ENCODE results near the gene PHEX.

Gene PHEX

DNA sequence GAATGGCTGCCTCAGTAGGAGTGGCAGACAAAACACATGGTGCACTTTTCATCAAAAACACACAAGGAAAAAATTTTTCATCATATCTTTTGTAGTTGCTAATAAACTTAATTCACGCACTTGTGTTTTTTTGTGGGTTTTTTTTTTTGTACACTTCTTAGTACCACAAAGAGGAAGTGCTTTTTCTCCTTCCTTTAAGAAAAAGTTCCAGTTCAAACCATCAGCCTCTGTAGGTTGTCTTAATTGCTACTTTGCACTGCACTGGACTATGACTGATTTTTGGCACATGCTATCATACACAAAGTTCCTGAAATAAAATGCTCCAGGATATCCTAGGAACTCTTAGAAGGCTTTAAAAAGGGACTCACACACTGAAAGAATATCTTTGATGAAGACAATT lies at the start of gene PHEX:
TSS of gene PHEX (plus strand) at position 242 of the 400 bp plus-strand sequence. CDS start 681 bp downstream, outside the sequence.
- DNase-seq, result no peak

DNA sequence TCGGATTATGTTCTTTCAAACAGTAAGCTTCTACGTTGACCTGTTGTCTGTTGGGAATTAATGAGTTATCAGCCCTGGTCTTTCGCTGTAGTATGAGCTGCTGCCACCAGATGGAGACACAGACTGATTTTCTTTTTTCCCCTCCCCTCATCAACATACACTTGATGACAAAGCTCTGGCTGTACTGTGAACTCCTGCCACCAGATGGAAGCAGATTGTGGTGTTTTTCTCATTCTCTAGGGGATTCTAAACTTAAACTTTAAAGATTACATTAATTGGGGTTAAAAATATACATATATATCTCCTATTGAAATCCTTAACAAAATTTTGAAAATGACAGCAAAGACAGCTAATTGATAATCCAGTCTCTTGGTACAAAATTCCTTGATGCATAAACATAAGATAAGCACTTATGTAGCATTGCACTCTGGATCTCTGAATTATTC lies 46.8 kb upstream of the PHEX start:
- no peak for DNase-seq

DNA sequence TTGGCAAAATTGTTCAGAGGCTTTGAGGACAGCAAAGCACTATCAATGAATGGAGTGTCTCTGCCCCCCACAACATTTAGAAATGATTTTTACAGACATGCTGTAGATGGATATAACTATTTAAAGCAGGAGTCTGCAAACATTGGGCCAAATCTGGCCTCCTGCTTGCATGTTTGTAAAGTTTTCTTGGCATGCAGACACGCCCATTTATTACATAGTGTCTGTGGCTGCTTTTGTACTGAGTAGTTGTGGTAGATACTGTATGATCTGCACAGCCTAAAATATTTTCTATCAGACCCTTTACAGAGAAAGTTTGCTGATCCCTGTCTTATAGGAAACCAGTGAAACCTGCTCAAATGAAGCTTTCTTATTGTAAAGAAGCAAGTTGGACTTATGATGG lies 45.5 kb upstream of the PHEX start:
- no peak for DNase-seq

DNA sequence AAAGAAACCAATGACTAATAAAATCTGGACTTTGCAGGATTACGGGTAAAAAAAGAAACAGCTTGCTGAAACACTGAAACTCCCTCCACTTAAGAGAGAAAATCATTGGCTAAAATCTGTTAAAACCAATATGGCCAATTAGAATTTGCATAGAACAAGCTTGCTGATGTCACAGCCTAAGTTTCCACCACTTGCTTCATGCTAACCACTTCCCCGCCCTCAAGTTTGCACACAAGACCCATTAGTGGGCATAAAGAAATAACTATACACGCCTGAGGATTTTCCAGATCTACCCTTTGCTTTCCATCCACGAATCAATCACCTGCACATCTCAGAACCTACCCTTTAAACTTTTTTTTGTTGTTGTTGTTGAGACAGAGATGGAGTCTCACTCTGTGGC lies 42.7 kb upstream of the PHEX start:
- DNase-seq, result no peak

DNA sequence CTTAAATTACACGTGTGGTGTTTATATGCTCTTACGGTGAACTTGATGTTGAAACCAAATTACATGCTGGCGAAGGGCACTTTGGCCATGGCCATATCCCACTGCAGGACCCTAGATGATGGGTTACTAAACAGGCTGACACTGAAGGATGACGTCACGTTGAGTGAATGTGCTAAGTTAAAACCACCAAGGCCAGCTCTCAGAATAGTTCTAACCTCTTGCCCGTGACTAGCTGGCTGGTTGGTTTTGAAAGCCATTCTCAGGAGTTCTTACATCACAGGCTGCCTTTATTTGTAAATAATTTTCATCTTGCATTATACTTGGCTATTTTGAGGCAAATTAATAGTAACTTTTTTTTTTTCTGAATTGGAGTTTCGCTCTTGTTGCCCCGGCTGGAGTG lies 41.3 kb upstream of the PHEX start:
- DNase-seq, result no peak

DNA sequence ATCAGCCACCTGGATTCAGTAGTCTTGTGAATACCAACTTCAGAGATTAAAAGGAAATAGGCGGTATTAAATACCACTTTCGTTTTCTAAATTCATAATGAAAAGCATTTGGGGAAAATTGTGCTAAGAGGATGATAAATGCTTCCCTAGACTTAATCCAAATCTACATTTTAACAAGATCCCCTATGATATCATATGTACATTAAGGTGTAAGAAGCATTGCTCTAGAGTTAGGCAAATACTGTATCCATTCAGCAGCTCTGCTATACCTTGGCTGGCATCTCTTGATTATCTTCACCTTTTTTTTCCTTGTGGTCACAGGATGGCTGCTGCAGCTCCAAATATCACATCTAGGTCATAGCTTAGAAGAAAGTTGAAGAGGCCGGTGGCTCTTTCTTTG lies 40.6 kb upstream of the PHEX start:
- DNase-seq, result no peak

DNA sequence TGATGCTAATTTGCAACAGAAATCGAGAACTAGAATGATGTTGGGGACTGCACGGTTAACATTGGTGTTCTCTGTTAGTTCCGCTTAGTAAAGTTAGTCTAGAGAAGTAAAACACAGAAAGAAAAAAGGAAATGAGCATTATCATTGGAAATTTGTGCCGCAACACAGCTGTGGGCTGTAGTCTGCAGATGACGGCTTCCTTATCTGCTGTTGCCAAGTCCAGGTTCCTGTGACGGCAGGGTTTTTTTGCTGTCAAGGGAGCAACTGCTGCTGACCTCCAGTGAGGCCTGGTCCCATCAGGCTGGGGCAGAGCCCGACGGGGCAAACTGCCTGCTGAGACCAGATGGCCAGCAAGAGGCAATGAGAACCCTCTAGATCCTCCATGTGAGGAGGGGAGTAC lies 38.9 kb upstream of the PHEX start:
- no peak for DNase-seq

DNA sequence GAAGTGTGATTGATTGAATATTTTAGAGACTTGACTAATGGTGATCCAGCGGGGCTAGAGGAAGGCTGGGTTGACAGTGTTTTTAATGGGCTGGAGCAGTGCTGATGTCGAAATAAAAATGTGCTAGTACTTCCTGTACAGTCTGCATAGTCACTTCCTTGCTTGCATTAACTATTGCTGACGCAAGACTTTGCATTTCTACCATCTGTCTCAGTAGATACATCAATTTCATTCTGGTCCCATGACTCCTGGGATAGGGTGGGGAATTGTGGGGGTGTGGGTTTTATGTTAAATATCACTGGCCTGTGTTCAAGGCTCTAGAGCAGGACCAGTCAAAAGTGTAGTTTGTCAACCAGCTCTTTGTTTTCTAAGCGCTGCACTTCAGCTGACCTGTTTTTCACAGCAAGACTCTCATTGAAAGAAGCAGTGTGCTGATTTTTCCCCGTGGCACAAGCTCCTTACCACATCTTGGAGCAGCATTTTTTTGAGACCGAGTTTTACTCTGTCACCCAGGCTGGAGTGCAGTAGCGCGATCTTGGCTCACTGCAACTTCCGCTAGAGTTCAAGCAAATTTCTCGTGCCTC lies 35.2 kb upstream of the PHEX start:
- no peak for DNase-seq

DNA sequence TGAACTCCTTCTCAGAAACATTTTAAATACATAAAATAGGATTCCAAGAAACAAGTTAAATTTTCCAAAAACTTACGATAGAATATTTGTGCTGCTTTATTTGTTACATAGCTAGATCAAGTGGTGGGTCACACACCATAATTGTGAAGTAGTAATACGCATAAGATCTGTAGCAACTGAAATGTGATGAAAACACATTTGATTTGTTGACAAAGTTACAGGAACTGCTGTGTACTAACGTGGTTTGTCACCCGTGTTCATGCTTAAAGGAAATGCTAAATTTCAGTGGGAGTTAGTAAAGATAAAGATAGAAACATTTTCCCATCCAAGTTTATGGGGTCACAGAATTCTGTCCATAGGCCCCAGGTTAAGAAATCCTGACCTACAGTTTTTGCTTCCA lies 34.1 kb upstream of the PHEX start:
- no peak for DNase-seq

DNA sequence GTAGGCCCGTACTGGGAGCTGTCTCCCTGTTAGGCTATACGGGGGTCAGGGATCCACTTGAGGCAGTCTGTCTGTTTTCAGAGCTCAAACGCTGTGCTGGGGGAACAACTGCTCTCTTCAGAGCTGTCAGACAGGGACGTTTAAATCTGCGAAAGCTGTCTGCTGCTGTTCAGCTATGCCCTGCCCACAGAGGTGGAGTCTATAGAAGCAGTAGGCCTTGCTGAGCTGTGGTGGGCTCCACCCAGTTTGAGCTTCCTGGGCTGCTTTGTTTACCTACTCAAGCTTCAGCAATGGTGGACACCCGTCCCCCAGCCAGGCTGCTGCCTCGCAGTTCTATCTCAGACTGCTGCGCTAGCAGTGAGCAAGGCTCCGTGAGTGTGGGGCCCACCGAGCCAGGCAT lies 27.3 kb upstream of the PHEX start:
- no peak for DNase-seq

DNA sequence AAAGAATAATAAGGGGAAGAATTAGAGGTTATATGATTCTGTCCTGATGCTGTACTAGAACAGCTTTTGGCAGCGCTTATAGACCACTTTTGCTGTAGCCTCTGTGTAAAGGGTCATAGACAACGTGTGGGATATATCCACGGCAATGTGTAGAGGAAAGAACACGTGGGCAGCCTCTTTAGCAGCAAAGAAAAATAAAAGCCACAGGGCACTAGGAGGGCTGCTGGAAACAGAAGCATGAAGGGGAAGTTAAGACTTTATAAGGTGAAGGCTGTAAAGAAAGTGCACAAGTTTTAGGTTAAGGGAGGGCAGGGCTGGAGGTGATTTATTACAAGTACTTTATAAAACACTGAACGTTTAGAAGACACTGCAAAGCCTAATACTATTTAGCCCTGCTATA lies 20.1 kb upstream of the PHEX start:
- DNase-seq, result no peak

DNA sequence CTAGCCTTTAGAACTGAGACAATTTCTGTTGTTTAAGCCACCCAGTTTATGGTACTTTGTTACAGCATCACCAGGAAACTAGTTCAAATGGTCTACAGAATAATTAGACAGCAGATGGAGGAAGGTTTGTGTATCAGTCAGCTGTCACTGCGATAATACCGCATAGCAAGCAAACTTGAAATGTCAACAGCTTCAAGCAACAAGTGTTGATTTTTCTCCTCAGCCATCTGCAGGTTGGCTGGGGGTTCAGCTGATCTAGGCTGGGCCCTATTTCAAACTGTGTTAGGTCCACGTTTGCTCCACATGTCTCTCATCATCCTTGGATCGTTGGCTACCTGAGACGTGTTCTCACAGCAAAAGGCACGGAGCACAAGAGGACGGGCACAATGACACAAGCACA lies 19.2 kb upstream of the PHEX start:
- DNase-seq, result no peak

DNA sequence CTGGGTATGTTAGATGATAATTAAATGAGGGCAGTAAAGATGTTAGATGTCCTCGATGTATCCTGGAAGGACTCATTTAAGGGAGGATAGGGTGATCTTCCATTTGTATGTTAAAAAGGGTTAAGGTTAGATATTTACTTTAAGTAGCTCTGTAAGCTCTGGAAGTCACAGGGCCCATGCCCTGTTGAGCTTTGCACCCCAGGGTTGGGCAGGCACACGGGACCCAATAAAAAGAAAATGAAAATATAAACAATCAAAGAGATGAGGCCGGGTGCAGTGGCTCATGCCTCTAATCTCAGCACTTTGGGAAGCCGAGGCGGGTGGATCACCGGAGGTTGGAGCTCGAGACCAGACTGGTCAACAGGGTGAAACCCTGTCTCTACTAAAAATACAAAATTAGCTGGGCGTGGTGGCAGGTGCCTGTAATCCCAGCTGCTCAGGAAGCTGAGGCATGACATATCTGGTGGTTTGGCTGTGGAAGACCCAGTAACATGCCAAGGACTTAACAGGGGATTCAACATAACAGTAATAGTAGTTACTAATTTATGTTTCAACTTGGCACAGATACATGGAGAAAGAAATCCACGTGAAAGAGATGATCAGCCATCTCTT lies 16.9 kb upstream of the PHEX start:
- DNase-seq, result no peak

DNA sequence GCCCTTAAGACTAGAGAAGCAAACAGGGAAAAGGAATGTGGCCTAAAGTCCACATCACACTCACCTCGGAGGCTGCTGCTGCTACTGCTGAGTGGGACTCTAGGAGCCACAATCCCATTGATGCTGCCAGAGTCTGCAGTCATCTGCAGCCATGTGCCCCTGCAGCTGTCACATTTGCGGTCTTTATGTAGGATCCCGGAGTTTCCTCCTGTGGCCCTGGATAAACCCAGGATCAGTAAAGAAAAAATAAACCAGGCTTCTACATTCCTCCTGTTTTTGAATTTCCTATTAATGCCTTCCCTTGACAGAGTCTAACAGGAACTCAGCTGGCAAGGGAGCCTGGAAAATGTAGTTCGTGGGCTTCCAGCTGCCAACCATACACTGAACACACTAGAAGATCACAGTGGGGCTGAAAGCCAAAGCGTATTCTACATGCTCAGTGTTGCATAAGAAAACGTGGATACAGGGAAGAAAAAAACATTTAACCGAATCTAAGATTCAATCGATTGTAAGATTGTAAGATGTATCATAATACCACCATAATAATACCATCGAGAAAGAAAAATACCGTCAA lies 10.3 kb upstream of the PHEX start:
- no peak for DNase-seq

DNA sequence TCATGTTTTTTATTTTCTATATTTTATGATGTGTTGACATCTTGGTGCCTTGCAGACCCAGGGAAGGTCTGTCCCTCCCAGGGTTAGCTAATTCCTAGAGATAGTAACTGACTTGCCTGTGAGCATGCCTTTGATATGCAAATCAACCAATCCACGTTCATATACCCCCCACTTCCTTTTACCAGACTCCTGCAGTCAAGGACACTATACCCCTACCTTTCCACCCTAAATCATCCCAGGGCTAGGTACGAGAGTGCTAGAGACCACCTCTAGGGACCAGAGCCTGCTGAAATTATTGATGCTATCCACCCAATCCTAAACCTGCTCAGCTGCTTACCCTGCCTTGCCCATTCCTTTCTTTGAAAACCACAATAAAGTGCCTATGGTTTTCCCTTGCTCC lies 7.5 kb upstream of the PHEX start:
- no peak for DNase-seq

DNA sequence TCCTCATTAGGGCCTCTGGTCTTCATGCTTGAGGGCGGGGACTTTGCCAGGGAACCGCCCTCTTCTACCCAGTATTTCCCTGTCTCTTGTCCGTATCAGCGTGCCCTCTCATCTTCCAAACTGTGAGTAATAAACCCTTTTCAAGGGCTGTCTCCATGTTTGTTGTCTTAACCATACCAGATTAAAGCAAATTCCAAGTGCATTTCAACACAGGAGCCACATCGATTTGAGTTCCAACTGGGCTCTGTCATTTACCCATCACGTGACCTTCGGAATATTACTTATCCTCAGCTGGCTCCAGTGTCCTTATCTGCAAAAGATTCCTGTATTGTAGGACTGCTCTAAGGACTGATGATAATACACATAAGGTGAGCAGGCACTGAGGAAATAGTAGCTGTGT lies 6.4 kb upstream of the PHEX start:
- DNase-seq, result no peak

DNA sequence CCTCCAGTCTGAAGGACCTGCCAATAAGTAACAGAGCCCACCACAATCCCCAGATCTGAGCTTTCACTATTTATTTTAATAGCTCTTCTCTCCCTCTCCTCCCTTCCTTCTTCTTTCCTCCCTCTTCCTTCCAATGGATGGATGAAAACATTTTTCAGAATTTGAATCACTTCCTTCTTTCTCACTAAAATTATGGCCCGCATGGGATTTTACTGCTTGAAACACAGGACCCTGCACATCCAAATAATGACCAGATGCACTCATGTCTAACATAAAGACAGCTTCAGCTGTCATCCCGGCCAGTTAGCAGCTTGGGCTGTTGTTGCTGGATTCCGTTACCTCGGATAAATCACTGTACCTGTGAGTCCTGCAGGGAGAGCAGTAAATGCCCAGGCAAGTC lies 5.4 kb upstream of the PHEX start:
- DNase-seq, result no peak

DNA sequence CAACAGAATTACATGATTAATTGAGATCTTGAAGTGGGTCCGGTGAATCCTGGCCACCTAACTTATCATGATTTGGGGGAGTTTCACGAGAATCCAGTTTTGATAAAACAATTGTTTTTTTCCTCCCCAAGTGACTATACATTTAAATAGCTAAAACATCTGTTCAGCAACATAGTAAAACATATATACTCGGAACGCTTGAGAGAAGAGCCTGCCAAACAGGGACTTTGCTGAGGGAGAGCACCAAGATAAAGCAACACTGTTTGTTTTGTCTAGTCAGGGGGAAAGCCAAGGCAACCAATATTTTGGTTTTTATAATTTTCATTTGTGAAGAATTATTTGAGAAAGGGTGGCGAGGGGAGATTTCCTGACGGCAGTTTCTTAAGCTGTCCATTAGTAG lies 381 bp downstream of the PHEX start:
- DNase-seq, result no peak

DNA sequence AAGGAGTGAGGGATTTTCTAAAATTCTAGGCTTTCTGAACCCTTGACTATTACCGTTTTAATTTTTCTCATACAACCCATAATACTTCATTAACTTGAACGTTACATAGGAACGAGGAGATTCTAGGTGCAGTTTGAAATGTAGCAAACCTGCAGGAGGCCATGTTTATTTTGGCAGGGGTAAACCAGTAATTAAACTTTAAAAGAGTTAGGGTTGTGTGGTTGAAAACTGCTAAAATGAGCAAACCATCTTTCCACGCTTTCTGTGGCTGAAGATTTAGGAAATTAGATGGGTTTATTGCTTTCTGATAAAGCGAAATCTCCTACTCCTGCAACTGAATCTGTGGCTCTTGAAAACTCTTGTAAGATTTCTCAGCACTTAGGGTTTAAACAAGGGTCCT lies 1.7 kb downstream of the PHEX start:
- DNase-seq, result no peak

DNA sequence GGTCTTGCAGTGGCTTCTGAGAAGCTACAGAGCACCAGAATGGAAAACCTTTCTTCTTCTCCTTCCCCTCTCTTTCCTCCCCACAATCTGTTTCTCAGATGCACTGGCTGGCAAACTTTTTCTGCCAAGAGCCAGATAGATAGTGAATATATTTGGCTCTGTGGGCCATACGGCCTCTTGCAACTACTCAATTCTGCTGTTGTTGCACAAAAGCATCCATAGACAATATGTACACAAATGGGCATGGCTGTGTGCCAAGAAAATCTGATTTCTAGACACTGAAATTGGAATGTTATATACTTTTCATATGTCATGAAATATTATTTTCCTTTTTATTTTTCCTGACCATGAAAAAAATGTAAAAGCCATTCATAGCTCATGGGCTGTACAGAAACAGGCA lies 3.1 kb downstream of the PHEX start:
- DNase-seq, result no peak

DNA sequence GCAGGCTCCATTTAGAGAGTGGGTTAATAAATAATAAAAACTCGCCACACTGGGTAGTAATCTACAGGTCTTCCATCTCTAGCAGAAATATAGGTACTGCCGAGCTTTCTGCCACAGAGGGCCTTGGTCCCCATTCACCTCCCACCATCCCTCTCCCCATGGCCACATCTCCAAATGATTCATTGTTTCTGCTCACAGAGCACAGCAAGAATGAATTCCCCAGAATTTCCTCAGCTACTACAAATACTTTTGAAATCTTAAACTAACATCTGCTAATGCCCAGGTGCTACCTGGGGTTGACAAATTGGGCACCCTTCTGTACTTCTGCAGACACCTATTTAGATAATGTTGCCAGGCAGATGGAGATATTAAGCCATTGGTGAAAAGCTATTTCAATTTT lies 5.1 kb downstream of the PHEX start:
- no peak for DNase-seq

DNA sequence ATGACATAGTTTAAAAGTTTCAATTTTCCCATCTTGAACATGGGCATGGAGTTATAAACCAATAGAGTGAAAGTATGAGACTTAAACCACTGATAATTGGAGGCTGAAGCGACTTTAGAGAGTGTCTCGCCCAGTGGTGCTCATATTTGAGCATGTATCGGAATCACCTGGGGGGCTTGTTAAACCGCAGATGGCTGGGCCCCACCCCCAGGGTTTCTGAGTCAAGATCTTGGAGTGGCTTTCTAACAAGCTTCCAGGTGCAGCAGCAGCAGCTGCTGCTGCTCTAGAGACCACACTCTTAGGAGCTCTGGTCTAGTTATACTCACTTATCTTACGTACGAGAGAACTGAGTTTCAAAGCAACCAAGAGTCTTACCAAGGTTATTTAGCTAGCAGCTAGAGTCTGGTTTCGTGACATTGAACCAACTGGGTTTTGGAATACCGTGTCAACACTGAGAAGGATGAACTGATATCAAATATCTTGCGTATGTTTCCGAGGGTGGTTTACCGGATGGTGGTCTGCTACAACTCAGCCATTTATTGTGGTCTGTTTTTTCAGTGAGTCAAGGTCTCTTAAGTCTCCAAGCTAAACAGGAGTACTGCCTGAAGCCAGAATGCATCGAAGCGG lies 5.9 kb downstream of the PHEX start:
- DNase-seq, result no peak

DNA sequence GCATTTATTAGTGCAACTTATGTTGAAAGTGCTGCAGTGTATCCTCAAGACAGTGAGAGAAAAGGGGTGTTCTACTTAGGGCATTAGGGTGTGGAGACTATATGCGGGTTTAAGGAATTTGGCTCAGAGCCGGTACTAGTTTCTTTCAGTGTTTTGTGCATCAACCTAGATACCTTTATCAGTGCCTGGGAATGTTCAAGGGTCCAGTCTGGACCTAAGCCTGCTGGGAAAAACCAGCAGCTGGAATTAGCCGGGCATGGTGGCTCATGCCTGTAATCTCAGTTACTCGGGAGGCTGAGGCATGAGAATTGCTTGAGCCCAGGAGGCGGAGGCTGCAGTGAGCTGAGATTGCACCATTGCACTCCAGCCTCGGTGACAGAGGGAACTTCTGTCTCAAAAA lies 7.4 kb downstream of the PHEX start:
- no peak for DNase-seq

DNA sequence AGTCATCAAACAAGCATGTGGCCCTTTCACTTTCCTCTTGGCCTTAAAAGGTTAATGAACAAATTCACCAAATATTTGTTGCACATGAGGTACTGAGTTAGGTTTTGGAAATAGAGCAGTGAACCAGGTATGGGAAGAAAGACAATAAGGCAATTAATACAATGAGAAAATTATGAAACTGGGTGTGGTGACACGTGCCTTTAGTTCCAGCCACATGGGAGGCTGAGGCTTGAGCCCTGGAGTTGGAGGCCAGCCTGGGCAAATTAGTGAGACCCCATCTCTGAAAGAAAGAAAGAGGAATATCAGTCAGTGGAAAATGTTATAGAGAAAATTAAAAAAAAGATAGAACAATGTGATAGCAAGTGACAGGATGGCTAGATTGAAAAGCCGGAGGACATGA lies 8.1 kb downstream of the PHEX start:
- no peak for DNase-seq
